MM.1S (cell line): Measurements from ENCODE around the gene PRB4.

Experiments
- DNase-seq: peaks from one replicate; pipeline ENCODE4 v3.0.0-alpha.2; 2015
- H2AFZ ChIP-seq: fragments of 300-600 bp; sonication (generic); 2 replicates; pipeline ENCODE4 v1.6.0; 2016; ENCODE audit warnings: antibody characterized with exemption, low read length
- H3F3A ChIP-seq: fragments of 300-600 bp; sonication (generic); 2 replicates; pipeline ENCODE4 v1.6.1; 2016; ENCODE audit warnings: mild to moderate bottlenecking, antibody characterized with exemption, low read length, moderate library complexity, mixed read lengths; ENCODE audit not compliant: insufficient read depth
- H3K27ac ChIP-seq: fragments of 300-600 bp; sonication (generic); 2 replicates; pipeline ENCODE4 v1.5.1; 2016; ENCODE audit warnings: mild to moderate bottlenecking, low read length
- H3K27me3 ChIP-seq: fragments of 300-600 bp; sonication (generic); replicated peaks from 2 replicates; pipeline ENCODE4 v1.6.0; 2016; ENCODE audit warnings: low read length; ENCODE audit not compliant: insufficient read depth
- H3K36me3 ChIP-seq: fragments of 300-600 bp; sonication (generic); replicated peaks from 2 replicates; pipeline ENCODE4 v1.6.1; 2016; ENCODE audit warnings: mild to moderate bottlenecking, low read length, mixed read lengths; ENCODE audit not compliant: insufficient read depth
- H3K4me1 ChIP-seq: fragments of 300-600 bp; sonication (generic); 2 replicates; pipeline ENCODE4 v1.6.1; 2016; ENCODE audit warnings: low read length, mixed read lengths
- H3K4me2 ChIP-seq: fragments of 300-600 bp; sonication (generic); 2 replicates; pipeline ENCODE4 v1.6.0; 2016; ENCODE audit warnings: low read depth, low read length
- H3K4me3 ChIP-seq: fragments of 300-600 bp; sonication (generic); 2 replicates; pipeline ENCODE4 v1.5.1; 2016; ENCODE audit warnings: low read length, mixed read lengths
- H3K79me2 ChIP-seq: fragments of 300-600 bp; sonication (generic); 2 replicates; pipeline ENCODE4 v1.6.1; 2016; ENCODE audit warnings: mixed run types, low read length, mixed read lengths
- H3K9ac ChIP-seq: fragments of 300-600 bp; sonication (generic); 2 replicates; pipeline ENCODE4 v1.6.1; 2016; ENCODE audit warnings: low read length, mixed read lengths
- H3K9me2 ChIP-seq: fragments of 300-600 bp; sonication (generic); replicated peaks from 2 replicates; pipeline ENCODE4 v1.6.1; 2016; ENCODE audit warnings: mild to moderate bottlenecking, low read length, mixed read lengths; ENCODE audit not compliant: insufficient read depth
- H3K9me3 ChIP-seq: fragments of 300-600 bp; sonication (generic); replicated peaks from 2 replicates; pipeline ENCODE4 v1.6.1; 2016; ENCODE audit warnings: mild to moderate bottlenecking, low read length, mixed read lengths; ENCODE audit not compliant: insufficient read depth
- H4K20me1 ChIP-seq: fragments of 300-600 bp; sonication (generic); 2 replicates; pipeline ENCODE4 v1.6.1; 2016; ENCODE audit warnings: mild to moderate bottlenecking, low read length, moderate library complexity, mixed read lengths; ENCODE audit not compliant: insufficient read depth
- EZH2 ChIP-seq: fragments of 300-600 bp; sonication (generic); optimal IDR thresholded peaks from 2 replicates; pipeline ENCODE3; 2017; ENCODE audit warnings: low read depth, mild to moderate bottlenecking, antibody characterized with exemption, low read length, mixed read lengths
- EZH2phosphoT487 ChIP-seq: fragments of 300-600 bp; sonication (generic); IDR thresholded peaks from 2 replicates; pipeline ENCODE4 v1.6.1; 2018; ENCODE audit warnings: antibody characterized with exemption, low read length
- TF ChIP-seq, protein P1 (sequence below): fragments of 300-600 bp; sonication (generic); IDR thresholded peaks from 2 replicates; pipeline ENCODE4 v1.5.1; 2016; ENCODE audit warnings: antibody characterized with exemption, low read length, mixed read lengths

Gene PRB4

GRCh38 chr12:11344500-11344899 is 34.3 kb upstream of the PRB4 start:
- DNase-seq, result no peak
- no peak overlapping the region for H3K4me3 ChIP-seq
- no peaks in the 10 kb centered on the region for H3K36me3 ChIP-seq
- no peak overlapping the region for H3K4me2 ChIP-seq
- H3K27me3 ChIP-seq, result no peaks in the 10 kb centered on the region
- no peaks in the 10 kb centered on the region for H4K20me1 ChIP-seq
- H3K9ac ChIP-seq, result no peak overlapping the region
- no peaks in the 10 kb centered on the region for H3F3A ChIP-seq
- TF ChIP-seq, protein P1, sequence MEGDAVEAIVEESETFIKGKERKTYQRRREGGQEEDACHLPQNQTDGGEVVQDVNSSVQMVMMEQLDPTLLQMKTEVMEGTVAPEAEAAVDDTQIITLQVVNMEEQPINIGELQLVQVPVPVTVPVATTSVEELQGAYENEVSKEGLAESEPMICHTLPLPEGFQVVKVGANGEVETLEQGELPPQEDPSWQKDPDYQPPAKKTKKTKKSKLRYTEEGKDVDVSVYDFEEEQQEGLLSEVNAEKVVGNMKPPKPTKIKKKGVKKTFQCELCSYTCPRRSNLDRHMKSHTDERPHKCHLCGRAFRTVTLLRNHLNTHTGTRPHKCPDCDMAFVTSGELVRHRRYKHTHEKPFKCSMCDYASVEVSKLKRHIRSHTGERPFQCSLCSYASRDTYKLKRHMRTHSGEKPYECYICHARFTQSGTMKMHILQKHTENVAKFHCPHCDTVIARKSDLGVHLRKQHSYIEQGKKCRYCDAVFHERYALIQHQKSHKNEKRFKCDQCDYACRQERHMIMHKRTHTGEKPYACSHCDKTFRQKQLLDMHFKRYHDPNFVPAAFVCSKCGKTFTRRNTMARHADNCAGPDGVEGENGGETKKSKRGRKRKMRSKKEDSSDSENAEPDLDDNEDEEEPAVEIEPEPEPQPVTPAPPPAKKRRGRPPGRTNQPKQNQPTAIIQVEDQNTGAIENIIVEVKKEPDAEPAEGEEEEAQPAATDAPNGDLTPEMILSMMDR, result no peak
- TF ChIP-seq EZH2phosphoT487 (no peak), EZH2 (no peak)
- no peaks in the 10 kb centered on the region for H3K9me2 ChIP-seq
- H3K4me1 ChIP-seq, result no peaks in the 10 kb centered on the region
- H3K9me3 ChIP-seq, result no peaks in the 10 kb centered on the region
- no peaks in the 10 kb centered on the region for H3K79me2 ChIP-seq
- no peak overlapping the region for H3K27ac ChIP-seq
- H2AFZ ChIP-seq, result no peak overlapping the region

DNA sequence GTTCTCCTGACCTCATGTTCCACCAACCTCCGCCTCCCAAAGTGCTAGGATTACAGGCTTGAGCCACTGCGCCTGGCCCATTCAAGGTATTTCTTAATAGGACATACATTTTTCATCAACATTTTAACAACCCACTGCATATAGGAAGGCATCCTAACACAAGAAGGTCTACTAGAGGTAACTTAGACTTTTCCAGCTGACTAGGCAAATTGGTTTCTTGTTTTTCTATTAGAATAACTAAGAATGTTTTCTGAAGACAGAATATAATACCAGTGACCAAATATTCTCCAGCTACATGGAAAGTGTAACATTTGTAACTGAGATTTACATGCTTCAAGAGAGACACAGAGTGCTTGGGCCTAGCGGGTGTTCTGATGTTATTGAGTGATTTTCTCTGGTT is 14.2 kb upstream of the PRB4 start:
- H3K4me1 ChIP-seq, result no peaks in the 10 kb centered on the region

DNA sequence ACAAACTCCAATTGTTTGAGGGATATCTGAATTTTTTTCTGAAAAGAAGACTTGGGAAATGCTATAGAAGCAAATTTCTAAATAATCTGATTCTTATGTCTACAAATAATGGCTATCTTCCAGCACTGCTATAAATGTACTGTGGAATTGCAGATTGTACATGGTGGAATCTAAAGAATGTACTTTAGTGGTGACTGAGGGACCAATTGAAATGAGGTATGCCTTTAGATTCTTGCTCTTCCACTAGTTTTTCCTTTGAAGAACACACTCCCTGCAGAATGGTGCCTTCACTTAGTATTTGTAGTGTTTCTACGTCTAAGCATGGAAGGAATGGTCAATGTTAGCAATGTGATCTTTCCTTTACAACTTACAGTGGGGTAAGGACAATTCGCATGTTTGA is 11.7 kb upstream of the PRB4 start:
- Histone ChIP-seq H4K20me1 (no peaks in the 10 kb centered on the region), H3K79me2 (no peaks in the 10 kb centered on the region), H3K4me1 (no peaks in the 10 kb centered on the region), H3K9ac (no peak overlapping the region), H3K27me3 (no peaks in the 10 kb centered on the region), H3K4me2 (no peak overlapping the region), H3K9me3 (no peaks in the 10 kb centered on the region), H3K27ac (no peak overlapping the region), H3K4me3 (no peak overlapping the region), H3F3A (no peaks in the 10 kb centered on the region), H2AFZ (no peak overlapping the region), H3K36me3 (no peaks in the 10 kb centered on the region), H3K9me2 (no peaks in the 10 kb centered on the region)
- no peak for DNase-seq
- TF ChIP-seq, protein P1, result no peak
- TF ChIP-seq EZH2 (no peak), EZH2phosphoT487 (no peak)

More for the DNA sequence above, 14.2 kb upstream of the PRB4 start:
- Histone ChIP-seq H3K27me3 (no peaks in the 10 kb centered on the region), H3F3A (no peaks in the 10 kb centered on the region), H3K36me3 (no peaks in the 10 kb centered on the region), H3K9ac (no peak overlapping the region), H3K27ac (no peak overlapping the region), H2AFZ (no peak overlapping the region), H3K9me2 (no peaks in the 10 kb centered on the region), H3K4me2 (no peak overlapping the region), H3K4me3 (no peak overlapping the region), H3K79me2 (no peaks in the 10 kb centered on the region), H3K9me3 (no peaks in the 10 kb centered on the region), H4K20me1 (no peaks in the 10 kb centered on the region)
- DNase-seq, result no peak
- TF ChIP-seq, protein P1, result no peak
- TF ChIP-seq EZH2phosphoT487, result no peak
- no peak for TF ChIP-seq EZH2
